Stomach (tissue), 9 donors: ENCODE measurements around the gene WSB2. TPM values are rescaled to one million over a fixed set of nuclear protein-coding genes. Genes with fewer than 3 reads are reported as not detected.

Source experiments
- DNase-seq, 2 donors: peaks; one replicate each; pipeline versions ENCODE4 v3.0.0 to v3.0.0-alpha.2; 2013 to 2019
- H3K27ac ChIP-seq, 5 donors: fragments of 200-600 bp in 4 of 5; sonication (generic) in 4 of 5; one replicate each; pipeline ENCODE4 v1.5.1; 2013 to 2019; ENCODE audit warnings: mild to moderate bottlenecking in 1 of 5, moderate library complexity in 1 of 5
- H3K27me3 ChIP-seq, 3 donors: fragments of 200-600 bp; sonication (generic); one replicate each; pipeline ENCODE4 v1.5.1; 2017 to 2019; ENCODE audit warnings: mixed run types in 1 of 3
- H3K36me3 ChIP-seq, 4 donors: fragments of 200-600 bp; sonication (generic); 1 replicate in 3 of 4; 2 replicates in 1 of 4; pipeline ENCODE4 v1.5.1; 2016 to 2019
- H3K4me1 ChIP-seq, 4 donors: fragments of 200-600 bp; sonication (generic); one replicate each; pipeline ENCODE4 v1.5.1; 2016 to 2019
- H3K4me3 ChIP-seq, 4 donors: fragments of 200-600 bp; sonication (generic) in 3 of 4; one replicate each; pipeline ENCODE4 v1.5.1; 2016 to 2019; ENCODE audit warnings: mild to moderate bottlenecking in 1 of 4
- H3K9me3 ChIP-seq, 4 donors: fragments of 200-600 bp; sonication (generic); one replicate each; pipeline ENCODE4 v1.5.1; 2016 to 2019
- EP300 ChIP-seq: sonication (generic); formaldehyde crosslinking; IDR thresholded peaks from one replicate; pipeline ENCODE4 v1.6.1; 2017; ENCODE audit warnings: antibody characterized with exemption
- POLR2A ChIP-seq, 4 donors: fragments of 450-650 bp; IDR thresholded peaks; one replicate each; pipeline ENCODE4 v1.6.1; 2016; ENCODE audit warnings: antibody characterized with exemption in 4 of 4, control low read depth in 2 of 4, mild to moderate bottlenecking in 1 of 4, moderate library complexity in 1 of 4
- POLR2AphosphoS5 ChIP-seq, 3 donors: sonication (generic); formaldehyde crosslinking; IDR thresholded peaks; one replicate each; pipeline ENCODE4 v1.6.1; 2016; ENCODE audit warnings: antibody characterized with exemption in 3 of 3
- WGBS, 5 donors: extraction: QIAGEN DNeasy Blood & Tissue Kit in 3 of 5; methylation state at CpG; one replicate each; pipeline versions ENCODE4 v1.1.5 to v1.1.7; 2013 to 2018; 5-methylcytosine and 5-hydroxymethylcytosine counted together
- intact Hi-C: fragments of 100-400 bp; cut with DNase I; formaldehyde crosslinking; loops from one replicate; pipeline ENCODE4 v1.15.1; 2023; ENCODE audit warnings: low total_unique reads
- polyA plus RNA-seq, 3 donors: library from polyadenylated mRNA; stranded (reverse); fragments of 200-250 nt; gene quantifications; one replicate each; pipeline ENCODE4 v1.2.3, GENCODE V29; 2013
- total RNA-seq, 5 donors: library from RNA; depleted of rRNA; stranded (reverse); fragments of >200 nt; gene quantifications; one replicate each; pipeline versions ENCODE4 v1.1.0 to v1.2.3, GENCODE V29; 2014 to 2016
- TF ChIP-seq, protein P1 (sequence below), 7 experiments: fragments of 450-650 bp in 4 of 7; fragments of 200-600 bp in 3 of 7; sonication (generic) in 3 of 7; IDR thresholded peaks; one replicate each; pipeline ENCODE4 v1.5.1; 2016 to 2019; ENCODE audit warnings: antibody characterized with exemption in 7 of 7, control low read depth in 2 of 7, mild to moderate bottlenecking in 1 of 7
- donor health status: healthy with polysubstance abuse.
- donor health status: Bipolar disorder and iron deficiency.
- donor health status: healthy.

WSB2 gene
- total and polyA plus RNA-seq, 8 donors, result 32.4 to 110 (median 79.9) TPM

DNA sequence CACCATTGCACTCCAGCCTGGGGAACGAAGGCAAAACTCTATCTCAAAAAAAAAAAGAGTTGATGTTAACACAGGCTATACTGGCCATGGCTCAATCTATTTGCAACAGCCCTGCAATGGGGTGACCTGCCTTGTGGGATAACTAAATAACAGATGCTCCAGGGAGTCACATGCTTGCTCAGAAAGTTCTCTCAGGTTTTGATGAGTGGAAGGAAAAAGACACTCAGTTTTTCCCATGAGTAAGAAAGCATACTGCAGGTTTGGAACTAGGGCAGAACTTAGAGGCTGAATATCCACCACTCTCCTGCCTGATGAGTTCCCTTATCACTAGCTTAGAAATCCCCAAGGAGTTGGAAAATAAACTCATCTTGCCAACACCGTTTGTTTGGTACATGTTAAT is 16.9 kb downstream of the WSB2 start:
- no peaks in the 10 kb centered on the region for H3K27me3 ChIP-seq
- H3K9me3 ChIP-seq, result no peaks in the 10 kb centered on the region
- H3K36me3 ChIP-seq, result peaks cover 42 to 100% (median 93%) of the 10 kb centered on the region in 4 donors
- intact Hi-C loops, result no loop called here
- TF ChIP-seq POLR2AphosphoS5 (IDR thresholded peaks at IDR 0.05), result no peak
- H3K4me1 ChIP-seq, result no peaks in the 10 kb centered on the region
- WGBS, 5 donors, result 74 to 86% (median 81%) methylated on average over 2 of the region's 2 CpGs
- H3K27ac ChIP-seq, result no peak overlapping the region
- H3K4me3 ChIP-seq, result no peak overlapping the region
- DNase-seq, result no peak

DNA sequence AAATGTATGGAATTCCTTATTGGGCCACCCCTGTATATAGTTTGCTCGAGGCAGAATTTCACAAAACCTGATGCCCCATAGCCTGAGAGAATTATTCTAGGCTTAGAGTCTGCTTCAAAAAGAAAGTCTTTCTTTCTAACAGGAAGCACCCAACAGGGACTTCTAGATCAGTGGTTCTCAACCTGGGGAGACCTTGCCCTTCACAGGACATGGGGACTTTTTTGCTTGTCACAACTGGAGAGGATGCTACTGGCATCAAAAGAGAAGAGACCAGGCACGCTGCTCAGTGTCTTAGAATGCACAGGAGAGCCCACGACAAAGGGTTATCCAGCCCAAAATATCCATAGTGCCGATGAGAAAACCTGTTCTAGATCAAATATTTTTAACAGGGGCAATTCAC is 18.9 kb downstream of the WSB2 start:
- 87 to 97% (median 93%) methylated on average over 4 of the region's 4 CpGs for whole genome bisulfite sequencing, 5 donors
- Histone ChIP-seq H3K4me3 (no peak overlapping the region), H3K36me3 (peaks cover 59 to 100% (median 96%) of the 10 kb centered on the region in 4 donors), H3K27ac (no peak overlapping the region), H3K4me1 (no peaks in the 10 kb centered on the region), H3K9me3 (no peaks in the 10 kb centered on the region), H3K27me3 (no peaks in the 10 kb centered on the region)
- no peak for TF ChIP-seq POLR2AphosphoS5 (IDR thresholded peaks at IDR 0.05)
- TF ChIP-seq, protein P1, sequence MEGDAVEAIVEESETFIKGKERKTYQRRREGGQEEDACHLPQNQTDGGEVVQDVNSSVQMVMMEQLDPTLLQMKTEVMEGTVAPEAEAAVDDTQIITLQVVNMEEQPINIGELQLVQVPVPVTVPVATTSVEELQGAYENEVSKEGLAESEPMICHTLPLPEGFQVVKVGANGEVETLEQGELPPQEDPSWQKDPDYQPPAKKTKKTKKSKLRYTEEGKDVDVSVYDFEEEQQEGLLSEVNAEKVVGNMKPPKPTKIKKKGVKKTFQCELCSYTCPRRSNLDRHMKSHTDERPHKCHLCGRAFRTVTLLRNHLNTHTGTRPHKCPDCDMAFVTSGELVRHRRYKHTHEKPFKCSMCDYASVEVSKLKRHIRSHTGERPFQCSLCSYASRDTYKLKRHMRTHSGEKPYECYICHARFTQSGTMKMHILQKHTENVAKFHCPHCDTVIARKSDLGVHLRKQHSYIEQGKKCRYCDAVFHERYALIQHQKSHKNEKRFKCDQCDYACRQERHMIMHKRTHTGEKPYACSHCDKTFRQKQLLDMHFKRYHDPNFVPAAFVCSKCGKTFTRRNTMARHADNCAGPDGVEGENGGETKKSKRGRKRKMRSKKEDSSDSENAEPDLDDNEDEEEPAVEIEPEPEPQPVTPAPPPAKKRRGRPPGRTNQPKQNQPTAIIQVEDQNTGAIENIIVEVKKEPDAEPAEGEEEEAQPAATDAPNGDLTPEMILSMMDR (IDR thresholded peaks at IDR 0.05), result no peak
- TF ChIP-seq POLR2A (IDR thresholded peaks at IDR 0.05), result no peak
- no peak for TF ChIP-seq EP300
- no peak for DNase-seq
- intact Hi-C loops, result no loop called here

DNA sequence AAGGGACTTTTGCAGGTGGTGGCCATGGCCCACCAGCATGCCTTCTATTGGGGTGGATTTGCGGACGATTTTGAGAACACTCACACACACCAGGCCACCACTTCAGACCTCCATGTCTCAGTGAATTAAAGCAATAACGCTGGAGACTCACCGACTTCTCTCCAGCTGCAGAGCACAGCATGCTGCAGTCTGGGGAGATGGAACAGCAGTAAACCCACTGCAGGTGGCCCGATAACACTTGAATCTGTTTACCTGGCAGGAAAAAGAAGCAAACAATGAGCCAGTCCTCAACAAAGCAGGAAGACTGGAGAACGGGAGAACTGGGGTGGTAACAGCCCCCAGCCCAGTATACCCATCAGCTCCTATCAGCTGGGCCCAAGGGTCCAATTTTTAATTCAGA is 22.8 kb downstream of the WSB2 start:
- no peaks in the 10 kb centered on the region for H3K27me3 ChIP-seq
- no peak overlapping the region for H3K27ac ChIP-seq
- no peaks in the 10 kb centered on the region for H3K9me3 ChIP-seq
- no peak for DNase-seq
- no peak overlapping the region for H3K4me3 ChIP-seq
- H3K4me1 ChIP-seq, result peaks cover 0 to 16% (median 7%) of the 10 kb centered on the region in 4 donors
- intact Hi-C loops, result loop anchor here (10.0 kb wide), 1 partner anchor 163 kb away; no protein-coding TSS in a partner anchor
- H3K36me3 ChIP-seq, result peaks cover 83 to 100% (median 100%) of the 10 kb centered on the region in 4 donors
- 61 to 73% (median 64%) methylated on average over 6 of the region's 6 CpGs for WGBS, 5 donors
- no peak for TF ChIP-seq POLR2AphosphoS5 (IDR thresholded peaks at IDR 0.05)
- TF ChIP-seq, protein P1 (IDR thresholded peaks at IDR 0.05), result no peak

DNA sequence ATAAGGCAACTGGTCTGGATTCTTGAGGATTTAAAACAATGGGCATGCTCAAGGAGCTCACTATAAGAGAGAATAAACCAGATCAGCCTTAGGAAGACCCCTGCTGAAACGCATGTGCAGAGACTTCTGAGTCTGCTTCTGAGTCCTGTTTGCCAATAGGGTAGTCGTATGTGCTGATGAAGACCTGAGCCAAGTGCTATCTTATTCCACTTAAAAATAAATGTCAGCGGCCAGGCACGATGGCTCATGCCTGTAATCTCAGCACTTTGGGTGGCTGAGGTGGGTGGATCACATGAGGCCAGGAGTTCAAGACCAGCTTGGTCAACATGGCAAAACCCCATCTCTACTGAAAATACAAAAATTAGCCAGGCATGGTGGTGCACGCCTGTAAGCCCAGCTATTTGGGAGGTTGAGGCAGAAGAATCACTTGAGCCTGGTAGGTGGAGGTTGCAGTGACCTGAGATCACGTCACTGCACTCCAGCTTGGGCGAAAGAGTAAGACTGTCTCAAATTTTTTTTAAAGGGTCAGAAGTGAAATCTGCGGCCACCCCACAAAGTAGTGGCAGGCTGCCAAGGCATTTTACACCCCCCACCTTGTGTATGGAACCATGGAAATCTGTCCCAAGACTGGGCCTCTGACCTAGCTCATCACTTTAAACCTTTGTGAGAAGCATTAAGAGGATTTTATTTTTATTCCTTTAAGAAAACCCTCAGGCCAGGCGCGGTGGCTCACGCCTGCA is 24.1 kb downstream of the WSB2 start:
- Histone ChIP-seq H3K27ac (no peak overlapping the region), H3K27me3 (no peaks in the 10 kb centered on the region), H3K4me3 (no peak overlapping the region), H3K9me3 (no peaks in the 10 kb centered on the region), H3K36me3 (peaks cover 81 to 100% (median 100%) of the 10 kb centered on the region in 4 donors), H3K4me1 (peaks cover 0 to 16% (median 7%) of the 10 kb centered on the region in 4 donors)
- WGBS, 5 donors, result 84 to 91% (median 86%) methylated on average over 11 of the region's 11 CpGs
- DNase-seq, result no peak
- intact Hi-C loops, result loop anchor here (10.0 kb wide), 1 partner anchor 162 kb away; no protein-coding TSS in a partner anchor
- TF ChIP-seq POLR2A (IDR thresholded peaks at IDR 0.05) (no peak), POLR2AphosphoS5 (IDR thresholded peaks at IDR 0.05) (no peak), EP300 (no peak)
- TF ChIP-seq, protein P1 (IDR thresholded peaks at IDR 0.05), result no peak
